ENCODE results near the gene ACSL5.
A peak's percentile ranks its signal among the peaks of the same experiment; 100 is the strongest.
"Not testable (repeated sequence)": the region's sequence is repeated elsewhere in the genome, so short reads cannot be mapped to it uniquely, and the experiment has no call there.

Gene ACSL5

DNA sequence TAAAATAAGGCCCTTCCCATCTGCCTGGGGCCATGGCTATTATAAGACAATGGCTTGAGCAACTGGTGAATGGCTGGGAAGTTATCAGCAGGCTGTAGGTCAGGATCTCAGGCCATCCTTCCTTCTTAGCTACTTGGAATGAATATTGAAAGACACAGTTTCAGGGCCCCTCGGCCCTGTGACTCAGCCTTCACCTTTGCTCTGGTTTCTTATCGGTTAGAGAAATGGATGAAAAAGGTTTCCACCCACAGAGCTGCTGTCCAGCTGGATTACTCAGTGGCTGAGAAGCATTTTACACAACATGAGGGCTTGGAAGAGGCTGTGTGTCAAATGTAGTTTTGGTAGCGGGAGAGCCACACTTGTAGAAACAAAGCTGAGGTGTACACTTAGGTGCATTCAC is 9.4 kb downstream of the ACSL5 start:
- peak; percentile 9 for DNase-seq (ENCODE audit: low read depth)
- in situ Hi-C loops (cut with HindIII; ENCODE audit: low sequenced_read_pairs) = no loop called here
- no peak overlapping the region for H3K4me3 ChIP-seq (ENCODE audit: low read depth, low read length)
- TF ChIP-seq, protein P1, sequence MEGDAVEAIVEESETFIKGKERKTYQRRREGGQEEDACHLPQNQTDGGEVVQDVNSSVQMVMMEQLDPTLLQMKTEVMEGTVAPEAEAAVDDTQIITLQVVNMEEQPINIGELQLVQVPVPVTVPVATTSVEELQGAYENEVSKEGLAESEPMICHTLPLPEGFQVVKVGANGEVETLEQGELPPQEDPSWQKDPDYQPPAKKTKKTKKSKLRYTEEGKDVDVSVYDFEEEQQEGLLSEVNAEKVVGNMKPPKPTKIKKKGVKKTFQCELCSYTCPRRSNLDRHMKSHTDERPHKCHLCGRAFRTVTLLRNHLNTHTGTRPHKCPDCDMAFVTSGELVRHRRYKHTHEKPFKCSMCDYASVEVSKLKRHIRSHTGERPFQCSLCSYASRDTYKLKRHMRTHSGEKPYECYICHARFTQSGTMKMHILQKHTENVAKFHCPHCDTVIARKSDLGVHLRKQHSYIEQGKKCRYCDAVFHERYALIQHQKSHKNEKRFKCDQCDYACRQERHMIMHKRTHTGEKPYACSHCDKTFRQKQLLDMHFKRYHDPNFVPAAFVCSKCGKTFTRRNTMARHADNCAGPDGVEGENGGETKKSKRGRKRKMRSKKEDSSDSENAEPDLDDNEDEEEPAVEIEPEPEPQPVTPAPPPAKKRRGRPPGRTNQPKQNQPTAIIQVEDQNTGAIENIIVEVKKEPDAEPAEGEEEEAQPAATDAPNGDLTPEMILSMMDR (IDR thresholded peaks at IDR 0.05; ENCODE audit: low read depth, low read length, missing control alignments) = no peak

DNA sequence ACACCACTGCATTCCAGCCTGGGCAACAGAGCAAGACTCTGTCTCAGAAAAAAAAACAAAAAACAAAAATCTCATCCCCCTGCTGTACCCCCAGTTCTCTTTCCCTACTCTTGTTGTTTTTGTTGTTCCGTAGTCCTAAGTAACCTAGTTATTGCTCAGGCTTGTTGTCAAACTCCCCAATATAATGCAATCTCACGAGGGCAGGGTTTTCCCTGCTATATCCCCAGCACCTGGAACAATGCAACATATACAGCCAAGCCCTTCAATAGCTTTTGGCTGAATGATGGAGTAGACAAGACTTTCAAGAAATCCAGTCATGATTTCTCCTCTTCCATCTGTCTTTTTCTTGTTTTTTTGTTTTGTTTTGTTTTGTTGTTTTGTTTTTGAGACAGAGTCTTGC is 10.2 kb downstream of the ACSL5 start:
- in situ Hi-C loops (cut with HindIII; ENCODE audit: low sequenced_read_pairs) = no loop called here
- no peak overlapping the region for H3K4me3 ChIP-seq (ENCODE audit: low read depth, low read length)
- no peak for DNase-seq (ENCODE audit: low read depth)
- TF ChIP-seq, protein P1 (IDR thresholded peaks at IDR 0.05; ENCODE audit: low read depth, low read length, missing control alignments) = no peak

DNA sequence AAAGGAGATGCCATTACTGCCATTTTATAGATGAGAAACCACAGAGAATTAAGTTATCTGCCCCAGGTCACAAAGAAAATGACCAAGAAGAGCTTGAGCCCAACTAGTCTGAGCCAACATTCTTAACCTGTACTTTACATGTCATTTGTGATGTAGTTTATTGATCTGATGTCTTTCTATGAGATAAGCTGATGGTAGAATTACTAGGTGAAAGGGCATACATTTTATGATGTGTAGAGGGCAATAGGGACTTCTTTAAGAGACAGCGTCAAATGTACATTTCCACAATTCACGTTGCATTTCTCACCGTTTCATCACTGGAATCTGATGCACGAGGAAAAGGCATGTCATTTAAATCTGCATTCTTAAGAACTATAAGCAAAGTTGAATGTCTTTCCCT is 11.3 kb downstream of the ACSL5 start:
- no peak for DNase-seq (ENCODE audit: low read depth)
- in situ Hi-C loops (cut with HindIII; ENCODE audit: low sequenced_read_pairs) = no loop called here
- H3K4me3 ChIP-seq (ENCODE audit: low read depth, low read length) = no peak overlapping the region
- TF ChIP-seq, protein P1 (IDR thresholded peaks at IDR 0.05; ENCODE audit: low read depth, low read length, missing control alignments) = no peak

DNA sequence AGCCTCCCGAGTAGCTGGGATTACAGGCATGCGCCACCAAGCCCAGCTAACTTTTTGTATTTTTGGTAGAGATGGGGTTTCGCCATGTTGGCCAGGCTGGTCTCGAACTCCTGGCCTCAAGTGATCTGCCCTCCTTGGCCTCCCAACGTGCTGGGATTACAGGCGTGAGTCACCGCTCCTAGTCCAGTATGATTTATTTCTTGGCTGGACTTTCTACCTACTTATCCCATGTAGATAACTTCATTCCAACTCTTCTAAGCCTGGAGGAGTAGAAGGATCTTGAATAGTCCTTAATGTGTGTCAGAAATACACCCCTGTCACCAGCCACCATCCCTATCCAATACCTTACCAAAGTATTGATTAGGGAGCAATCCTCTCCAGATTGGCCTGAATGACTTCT is 14.1 kb downstream of the ACSL5 start:
- in situ Hi-C loops (cut with HindIII; ENCODE audit: low sequenced_read_pairs); DNase-seq (ENCODE audit: low read depth); H3K4me3 ChIP-seq (ENCODE audit: low read depth, low read length): not testable (repeated sequence)

DNA sequence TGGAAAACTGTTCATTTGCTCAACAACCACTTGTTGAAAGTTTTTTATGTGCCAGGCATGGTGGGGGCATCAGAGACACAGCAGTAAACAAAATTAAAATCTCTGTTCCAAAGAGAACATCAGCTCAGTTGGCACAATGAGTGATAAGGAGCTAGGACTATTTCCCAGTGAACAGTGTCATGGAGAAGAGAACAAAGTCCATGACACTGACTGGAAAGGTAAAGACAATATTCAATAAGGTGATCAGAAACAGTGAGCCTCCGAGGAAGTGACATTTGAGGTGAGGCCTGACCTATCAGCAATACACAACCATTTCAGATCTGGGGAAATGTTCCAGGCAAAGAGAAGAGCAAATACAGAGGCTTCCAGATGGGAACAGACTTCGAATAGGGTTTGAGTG is 14.6 kb downstream of the ACSL5 start:
- in situ Hi-C loops (cut with HindIII; ENCODE audit: low sequenced_read_pairs) = no loop called here

DNA sequence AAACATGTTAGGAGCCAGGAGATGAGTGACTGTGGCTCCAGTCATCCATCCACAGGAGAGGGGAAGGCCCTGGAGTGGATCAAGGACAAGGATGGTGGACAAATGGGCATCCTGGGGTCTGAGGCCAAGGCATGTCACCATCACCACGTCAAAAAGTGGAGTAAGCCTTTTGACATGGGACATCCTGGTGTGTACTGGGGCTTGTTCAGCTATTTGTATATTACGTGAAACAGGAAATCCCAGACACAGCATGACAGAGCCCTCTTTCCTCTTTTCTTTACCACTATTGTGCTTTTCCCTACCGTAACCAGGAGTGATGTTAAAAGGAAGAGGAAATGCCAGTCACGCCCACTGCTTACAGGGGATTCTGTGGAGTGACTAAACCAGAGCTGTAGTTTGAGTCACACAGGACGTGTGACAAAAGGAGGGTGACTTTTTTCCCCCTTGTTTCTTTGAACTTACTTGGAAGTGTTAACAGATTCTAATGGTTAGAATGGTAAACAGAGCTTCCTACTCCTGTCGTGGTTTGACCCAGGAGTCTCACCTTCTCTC is 15.4 kb downstream of the ACSL5 start:
- TF ChIP-seq, protein P1 (IDR thresholded peaks at IDR 0.05; ENCODE audit: low read depth, low read length, missing control alignments) = no peak
- DNase-seq (ENCODE audit: low read depth) = no peak
- in situ Hi-C loops (cut with HindIII; ENCODE audit: low sequenced_read_pairs) = no loop called here

More for the DNA sequence above, 14.6 kb downstream of the ACSL5 start:
- DNase-seq (ENCODE audit: low read depth) = no peak
- TF ChIP-seq, protein P1 (IDR thresholded peaks at IDR 0.05; ENCODE audit: low read depth, low read length, missing control alignments) = no peak
- H3K4me3 ChIP-seq (ENCODE audit: low read depth, low read length) = no peak overlapping the region

DNA sequence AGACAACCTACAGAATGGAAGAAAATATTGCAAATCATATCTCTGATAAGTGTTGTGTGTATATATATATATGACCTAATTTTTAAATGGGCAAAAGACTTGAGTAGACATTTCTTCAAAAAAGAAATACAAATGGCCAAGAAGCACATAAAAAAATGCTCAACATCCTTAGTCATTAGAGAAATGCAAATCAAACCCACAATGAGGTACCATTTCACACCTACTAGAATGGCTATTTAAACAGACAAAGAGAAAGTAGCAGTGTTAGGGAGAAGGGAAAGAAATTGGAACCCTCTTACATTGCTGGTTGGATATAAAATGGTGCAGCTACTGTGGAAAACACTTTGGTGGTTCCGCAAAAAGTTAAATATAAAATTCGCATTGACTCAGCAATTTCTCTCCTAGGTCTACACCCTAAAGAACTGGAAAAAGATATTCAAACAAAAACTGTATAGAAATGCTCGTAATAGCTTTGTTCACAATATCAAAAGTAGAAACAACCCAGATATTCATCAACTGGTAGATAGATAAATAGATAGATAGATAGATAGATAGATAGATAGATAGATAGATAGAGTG is 16.3 kb downstream of the ACSL5 start:
- DNase-seq (ENCODE audit: low read depth) = no peak
- in situ Hi-C loops (cut with HindIII; ENCODE audit: low sequenced_read_pairs) = no loop called here
- no peak overlapping the region for H3K4me3 ChIP-seq (ENCODE audit: low read depth, low read length)
- TF ChIP-seq, protein P1 (IDR thresholded peaks at IDR 0.05; ENCODE audit: low read depth, low read length, missing control alignments) = no peak

More for the DNA sequence above, 15.4 kb downstream of the ACSL5 start:
- no peak overlapping the region for H3K4me3 ChIP-seq (ENCODE audit: low read depth, low read length)

Data from astrocyte of the cerebellum (primary cell).